SHP77 treated with DMSO at 0.1 percent for 48 hours (cell line): ENCODE results near the gene NKX2-4.

Experiments
- DNase-seq: peaks from one replicate; lab custom pipeline; 2025; lab: John Stamatoyannopoulos, UW

Gene NKX2-4

DNA sequence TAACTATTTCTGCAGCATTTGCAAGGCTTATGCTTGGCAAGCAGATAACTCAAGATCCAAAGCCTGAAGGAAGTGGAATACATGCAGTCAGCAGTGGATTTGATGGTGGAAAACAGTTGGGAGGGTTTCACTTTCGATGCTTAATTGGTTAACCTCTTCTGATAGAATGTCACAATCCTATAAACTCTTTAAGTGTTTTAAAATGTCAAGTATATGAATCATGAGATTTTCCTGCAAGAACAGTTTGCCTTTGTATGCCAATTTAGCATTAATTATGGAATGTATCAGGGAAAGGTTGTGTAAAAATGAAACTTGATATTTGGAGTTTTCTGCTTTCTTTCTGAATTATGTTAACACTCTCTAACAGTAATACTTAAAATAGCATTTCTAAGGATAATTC is 36.6 kb downstream of the NKX2-4 start:
- no peak for DNase-seq

DNA sequence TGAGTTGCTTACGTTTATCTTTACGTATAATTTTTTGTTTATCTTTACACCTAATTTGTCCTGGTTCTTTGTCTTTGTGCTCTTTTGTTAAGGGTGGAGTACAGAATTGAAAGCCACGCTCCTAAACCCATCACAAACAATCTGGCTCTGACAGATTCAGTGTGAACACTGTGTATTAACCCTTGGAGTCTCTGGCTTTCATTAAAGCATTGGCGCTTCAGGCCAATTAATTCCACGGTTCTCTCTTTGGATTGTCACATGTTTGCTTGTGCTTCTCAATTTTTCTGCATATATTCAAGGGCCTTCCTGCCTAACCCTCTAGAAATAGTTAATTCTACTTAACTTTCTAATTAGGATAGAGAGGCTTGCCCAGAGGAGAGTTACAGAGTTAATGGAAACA is 38.6 kb downstream of the NKX2-4 start:
- DNase-seq: no peak

DNA sequence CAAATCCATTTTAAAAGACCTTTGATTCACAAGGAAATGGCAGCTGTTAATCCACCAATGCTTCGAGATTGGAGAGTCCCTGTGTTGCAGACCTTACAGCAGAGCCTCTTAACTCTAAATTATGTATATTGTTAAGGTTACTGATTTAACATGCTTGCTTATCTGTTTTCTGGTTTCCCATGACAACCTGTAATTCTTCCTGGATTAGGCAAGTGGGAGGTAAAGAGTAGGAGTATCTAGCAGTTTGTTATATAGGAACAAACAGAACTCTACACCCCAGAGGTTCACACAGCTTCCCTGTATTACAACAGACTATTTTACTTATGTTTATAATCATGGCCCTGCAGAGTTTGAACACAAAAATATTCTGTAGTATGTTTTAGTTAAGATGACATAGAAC is 39.5 kb downstream of the NKX2-4 start:
- DNase-seq: no peak

DNA sequence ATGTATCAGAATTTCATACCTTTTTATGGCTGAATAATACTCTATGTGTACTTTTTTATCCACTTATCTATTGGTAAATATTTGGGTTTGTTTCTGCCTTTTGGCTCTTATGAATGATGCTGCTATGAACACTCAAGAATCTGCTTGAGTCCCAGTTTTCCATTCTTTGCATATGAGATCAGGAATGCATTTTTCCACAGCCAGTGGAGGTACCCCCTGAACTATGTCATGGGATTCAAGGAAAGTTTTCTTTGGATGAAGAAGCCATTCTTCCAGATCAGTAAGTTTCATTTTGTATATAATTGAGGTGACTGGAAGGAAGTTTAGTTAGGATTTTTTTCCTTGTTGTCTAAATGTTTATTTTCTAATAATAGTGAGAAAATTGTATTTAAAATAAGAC is 40.9 kb downstream of the NKX2-4 start:
- no peak for DNase-seq

DNA sequence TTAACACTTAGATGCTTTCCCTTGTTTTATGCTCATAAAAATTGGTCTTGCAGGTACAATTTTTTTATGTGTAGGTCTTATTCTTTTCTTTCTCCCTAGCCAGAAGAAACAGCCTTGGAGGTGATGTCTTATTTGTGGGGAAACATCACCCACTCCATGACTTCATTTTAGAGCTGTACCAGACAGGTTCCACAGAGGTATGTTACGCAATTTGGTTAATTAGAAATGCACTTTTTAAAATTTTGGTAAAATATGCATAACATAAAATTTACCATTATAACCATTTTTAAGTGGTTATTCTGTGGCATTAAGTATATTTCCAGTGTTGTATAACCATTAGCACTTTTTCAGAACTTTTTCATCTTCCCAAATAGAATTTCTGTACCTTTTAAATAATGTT is 41.3 kb downstream of the NKX2-4 start:
- DNase-seq: no peak

DNA sequence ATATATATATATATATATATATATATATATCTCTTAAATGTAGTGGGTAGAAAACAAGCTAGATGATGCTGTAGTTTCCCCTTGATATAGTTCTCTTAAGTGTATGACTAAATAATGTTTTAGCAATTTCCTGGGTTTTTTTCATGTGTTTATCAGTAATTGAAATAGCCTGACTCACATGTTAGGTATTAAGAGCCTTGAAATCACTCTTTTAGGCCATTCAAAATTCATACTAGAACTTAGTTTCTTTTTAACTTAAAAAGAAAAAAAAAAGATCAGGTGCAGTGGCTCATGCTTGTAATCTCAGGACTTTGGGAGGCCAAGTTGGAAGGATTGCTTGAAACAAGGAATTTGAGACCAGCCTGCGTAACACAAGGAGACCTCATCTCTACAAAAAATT is 44.1 kb downstream of the NKX2-4 start:
- no peak for DNase-seq

DNA sequence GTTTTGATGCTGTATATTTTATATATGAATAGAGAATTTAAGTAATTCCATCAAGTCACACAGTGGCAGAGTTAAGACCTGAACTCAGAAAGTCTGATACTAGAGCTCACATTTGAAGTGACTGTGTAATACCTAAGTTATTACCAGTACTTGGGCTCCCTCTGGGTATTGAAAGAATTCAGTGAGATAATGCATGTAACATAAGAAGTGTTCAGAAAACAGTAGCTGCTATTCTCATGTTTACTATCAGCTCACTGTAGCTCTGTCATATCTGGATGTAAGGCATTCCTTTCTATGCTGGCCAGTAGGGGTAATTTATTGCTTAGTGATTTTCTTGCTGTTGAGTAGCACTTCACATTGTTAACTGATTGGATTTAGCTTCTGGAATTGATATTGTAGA is 44.6 kb downstream of the NKX2-4 start:
- DNase-seq: no peak
